ENCODE data around the gene CHTOP.
"Not testable (repeated sequence)": the region's sequence is repeated elsewhere in the genome, so short reads cannot be mapped to it uniquely, and the experiment has no call there.

Gene CHTOP, protein sequence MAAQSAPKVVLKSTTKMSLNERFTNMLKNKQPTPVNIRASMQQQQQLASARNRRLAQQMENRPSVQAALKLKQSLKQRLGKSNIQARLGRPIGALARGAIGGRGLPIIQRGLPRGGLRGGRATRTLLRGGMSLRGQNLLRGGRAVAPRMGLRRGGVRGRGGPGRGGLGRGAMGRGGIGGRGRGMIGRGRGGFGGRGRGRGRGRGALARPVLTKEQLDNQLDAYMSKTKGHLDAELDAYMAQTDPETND

DNA sequence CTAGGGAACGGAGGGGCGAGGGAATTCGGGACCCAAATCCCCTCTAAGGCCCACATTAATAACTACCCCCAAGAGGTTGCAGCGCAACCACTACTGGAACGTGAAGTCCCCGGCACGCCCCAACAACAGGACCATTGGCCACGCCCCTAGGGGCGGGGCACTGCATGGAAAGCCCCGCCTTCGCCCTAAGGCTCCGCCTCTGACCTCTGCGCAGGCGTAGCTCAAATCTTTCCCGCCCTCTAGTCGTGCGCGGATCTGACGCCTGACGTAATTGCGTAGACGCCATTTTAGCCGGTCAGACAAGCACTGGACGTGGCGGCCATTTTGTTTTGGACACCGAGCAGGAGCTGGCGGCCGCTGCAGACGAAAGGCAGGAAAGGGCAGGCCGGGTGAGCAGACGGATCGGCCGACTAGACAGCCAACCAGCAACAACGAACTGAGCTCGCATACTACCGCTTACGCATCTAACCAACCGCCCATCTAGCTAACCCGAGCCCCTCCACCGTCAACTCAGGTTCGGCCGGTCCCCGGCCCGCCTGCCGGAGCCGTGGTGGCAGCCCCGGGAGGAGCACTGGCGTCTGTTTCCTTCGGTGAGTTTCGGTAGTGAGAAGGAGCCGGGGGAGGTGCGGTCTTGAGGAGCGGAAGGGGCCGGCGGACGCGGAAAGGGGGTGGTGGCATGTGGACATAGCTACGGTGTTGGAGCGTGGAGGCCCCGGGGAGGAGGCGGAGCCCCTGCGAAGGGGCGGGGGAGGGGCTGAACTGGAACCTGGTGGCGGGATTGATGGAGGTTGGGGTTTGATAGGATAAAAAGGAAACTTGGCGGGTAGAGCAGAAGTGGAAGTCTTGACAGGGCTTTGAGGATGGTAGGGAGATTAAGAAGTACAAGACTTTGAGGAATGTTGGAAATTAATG is at the start of gene CHTOP:
CHTOP (plus strand) TSS at position 313 of the 912 bp plus-strand sequence. CDS start 2,523 bp downstream, outside the sequence.
- peak; percentile 99 for DNase-seq (ENCODE audit: low spot score)

DNA sequence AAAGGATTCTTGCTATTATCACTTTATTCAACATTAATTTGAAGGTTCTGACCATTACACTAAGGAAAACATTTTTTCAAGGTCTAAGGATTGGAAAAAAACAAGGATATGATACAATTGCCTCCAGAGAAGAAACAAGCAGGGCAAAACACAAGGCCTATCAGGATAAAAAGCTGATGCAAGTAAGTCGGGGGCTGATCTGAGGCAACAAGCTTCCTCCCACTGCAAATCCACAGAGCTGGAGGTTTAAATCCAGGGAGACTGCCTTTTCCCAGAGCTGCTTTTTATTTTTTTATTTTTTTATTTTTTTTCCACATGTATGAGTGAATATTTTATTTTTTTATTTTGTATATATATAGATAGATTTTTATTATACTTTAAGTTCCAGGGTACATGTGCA is 48.9 kb upstream of the CHTOP start:
- DNase-seq (ENCODE audit: low spot score) = no peak

DNA sequence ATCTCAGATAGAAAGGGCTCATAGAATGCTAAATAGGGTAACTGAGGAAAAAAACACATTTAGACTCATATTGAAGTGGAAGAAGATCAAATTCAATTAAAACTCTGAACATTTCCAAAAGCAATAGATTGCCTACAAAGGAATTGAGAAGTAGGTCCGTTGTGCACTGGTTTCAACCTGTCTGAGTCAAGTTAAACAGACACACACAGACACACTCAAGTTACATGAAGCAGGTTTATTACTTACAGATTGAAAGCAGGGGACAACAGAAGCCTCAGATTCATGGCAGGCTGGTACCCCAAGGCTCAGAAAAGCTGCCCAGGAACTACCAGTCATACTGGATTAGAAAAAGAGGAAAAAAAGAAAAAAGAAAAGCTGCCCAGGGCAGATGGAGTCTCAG is 47.5 kb upstream of the CHTOP start:
- DNase-seq (ENCODE audit: low spot score) = no peak

DNA sequence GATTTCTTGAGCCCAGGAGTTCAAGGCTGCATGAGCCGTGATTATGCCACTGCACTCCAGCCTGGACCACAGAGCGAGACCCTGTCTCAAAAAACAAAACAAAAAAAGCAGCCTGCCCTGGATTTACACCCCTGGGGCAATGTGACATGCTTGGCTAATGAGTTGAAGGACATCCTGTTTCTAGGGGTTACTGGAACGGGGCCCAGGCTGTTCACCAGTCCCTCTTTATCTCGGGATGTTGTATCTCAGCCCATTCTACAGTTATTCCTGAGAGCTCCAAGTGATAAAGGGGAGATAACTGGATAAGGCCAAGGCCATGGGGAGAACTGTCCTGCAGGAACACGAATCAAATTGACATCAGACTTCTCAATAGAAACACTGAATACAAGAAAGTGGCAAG is 46.6 kb upstream of the CHTOP start:
- no peak for DNase-seq (ENCODE audit: low spot score)

DNA sequence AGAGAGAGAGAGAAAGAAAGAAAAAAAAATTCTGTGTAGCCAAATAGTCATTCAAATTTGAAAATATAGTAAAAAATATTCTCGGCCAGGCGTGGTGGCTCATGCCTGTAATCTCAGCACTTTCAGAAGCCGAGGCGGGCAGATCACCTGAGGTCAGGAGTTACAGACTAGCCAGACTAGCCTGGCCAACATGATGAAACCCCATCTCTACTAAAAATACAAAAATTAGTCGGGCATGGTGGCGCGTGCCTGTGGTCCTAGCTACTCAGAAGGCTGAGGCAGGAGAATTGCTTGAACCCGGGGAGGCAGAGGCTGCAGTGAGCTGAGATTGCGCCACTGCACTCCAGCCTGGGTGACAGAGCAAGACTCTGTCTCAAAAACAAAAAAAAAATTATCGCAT is 45.8 kb upstream of the CHTOP start:
- not testable (repeated sequence) for DNase-seq (ENCODE audit: low spot score)

DNA sequence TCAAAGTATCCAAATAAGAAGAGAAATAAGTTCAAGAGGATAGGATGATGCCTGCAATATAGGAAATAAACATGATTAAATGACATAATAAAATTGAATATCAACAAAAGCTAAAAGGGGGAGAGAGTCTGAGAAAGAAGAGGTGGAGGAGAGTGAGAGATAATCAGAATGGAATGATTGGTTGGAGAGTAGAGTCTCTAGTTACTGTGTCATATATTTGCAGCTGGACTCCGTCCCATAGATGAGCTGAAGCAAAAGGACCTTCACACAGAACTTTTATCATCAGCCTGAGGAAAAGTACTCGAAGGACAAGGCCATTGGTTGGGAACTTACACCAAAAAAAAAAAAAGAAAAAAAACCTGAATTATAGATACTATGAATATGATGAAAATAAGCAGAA is 45.4 kb upstream of the CHTOP start:
- no peak for DNase-seq (ENCODE audit: low spot score)

DNA sequence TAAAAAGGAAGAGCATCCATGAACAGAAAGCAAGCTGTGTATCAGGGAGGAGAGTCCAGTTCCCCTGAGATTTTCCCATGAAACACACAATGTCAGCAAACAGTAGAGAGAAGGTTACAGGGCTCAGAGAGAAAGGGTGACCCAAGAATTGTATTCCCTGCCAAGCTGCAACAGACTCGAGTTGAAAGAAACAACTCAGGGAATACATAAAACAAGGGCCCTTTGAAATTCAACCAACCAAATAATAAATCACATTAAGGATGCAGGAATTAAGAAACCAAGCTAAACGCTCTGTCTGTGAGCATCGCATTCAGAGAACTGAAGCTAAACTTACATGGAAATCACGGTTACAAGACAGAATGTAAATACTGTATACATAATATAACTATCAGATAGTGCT is 41.1 kb upstream of the CHTOP start:
- DNase-seq (ENCODE audit: low spot score) = peak; percentile 58

DNA sequence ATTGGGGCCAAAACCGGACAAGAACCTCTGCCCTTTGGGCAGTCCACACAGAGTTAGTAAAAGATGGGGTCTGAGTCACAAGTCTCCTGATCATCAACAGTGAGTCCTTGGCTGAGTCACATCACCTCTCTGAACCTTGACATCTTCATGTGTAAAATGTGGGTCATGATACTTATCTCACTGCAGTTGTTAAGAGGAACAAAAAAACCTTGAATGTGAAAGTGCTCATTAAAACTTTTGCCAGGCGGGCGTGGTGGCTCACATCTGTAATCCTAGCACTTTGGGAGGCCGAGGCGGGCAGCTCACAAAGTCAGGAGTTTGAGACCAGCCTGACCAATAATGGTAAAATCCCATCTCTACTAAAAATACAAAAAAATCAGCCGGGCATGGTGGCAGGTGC is 36.7 kb upstream of the CHTOP start:
- no peak for DNase-seq (ENCODE audit: low spot score)

DNA sequence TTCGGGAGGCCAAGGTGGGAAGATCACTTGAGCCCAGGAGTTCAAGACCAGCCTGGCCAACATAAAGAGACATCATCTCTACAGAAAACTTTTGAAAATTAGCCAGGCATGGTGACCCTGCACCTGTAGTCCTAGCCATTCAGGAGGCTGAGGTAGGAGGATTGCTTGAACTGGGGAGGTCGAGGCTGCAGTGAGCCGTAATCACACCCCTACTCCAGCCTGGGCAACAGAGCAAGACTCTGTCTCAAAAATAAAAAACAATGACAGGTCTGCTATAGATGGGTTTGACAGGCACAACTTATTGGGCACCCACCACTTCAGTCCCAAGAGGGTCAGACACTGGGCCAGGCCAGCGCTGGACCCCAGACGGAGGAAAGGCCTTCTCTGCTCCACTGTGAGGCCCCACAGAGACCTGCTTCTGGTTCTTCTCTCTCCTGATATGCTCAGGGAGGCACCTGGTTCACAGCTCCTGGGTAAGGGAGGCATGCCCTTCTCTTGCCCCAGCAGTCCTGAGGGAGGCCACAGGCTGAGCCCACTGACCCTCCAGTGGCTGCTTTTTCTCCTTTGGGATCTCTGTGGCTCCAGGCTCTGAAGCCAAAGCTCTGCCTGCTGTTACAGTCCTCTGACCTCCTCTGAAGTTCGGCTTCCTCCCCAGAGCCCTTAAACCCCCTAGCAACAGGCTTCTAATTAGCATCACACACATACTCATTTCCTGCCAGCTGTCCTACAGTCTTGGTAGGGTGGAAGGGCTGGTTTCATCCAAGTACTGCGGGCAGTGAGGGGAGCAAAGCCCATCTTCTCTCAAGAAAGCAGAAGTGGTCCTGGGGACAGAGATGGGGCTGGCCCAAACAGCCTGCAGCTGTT is 35.3 kb upstream of the CHTOP start:
- no peak for DNase-seq (ENCODE audit: low spot score)

DNA sequence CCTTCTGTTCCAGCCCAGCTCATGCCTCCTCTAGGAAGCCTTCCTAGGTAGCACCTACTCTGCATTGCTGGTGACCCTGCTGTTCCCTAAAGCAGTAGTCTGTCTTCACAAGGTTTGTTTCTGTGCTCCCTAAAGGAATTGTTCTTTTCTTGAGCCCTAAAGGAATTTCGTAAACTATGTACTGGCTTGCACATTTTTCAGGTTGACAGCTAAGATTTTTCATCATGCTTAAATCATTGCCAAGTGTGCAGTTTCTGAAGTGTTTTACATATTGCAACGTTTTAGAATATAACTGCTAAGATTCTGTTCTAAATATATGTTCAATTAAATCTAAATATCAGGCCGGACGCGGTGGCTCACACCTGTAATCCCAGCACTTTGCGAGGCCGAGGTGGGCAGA is 34.0 kb upstream of the CHTOP start:
- DNase-seq (ENCODE audit: low spot score) = no peak

DNA sequence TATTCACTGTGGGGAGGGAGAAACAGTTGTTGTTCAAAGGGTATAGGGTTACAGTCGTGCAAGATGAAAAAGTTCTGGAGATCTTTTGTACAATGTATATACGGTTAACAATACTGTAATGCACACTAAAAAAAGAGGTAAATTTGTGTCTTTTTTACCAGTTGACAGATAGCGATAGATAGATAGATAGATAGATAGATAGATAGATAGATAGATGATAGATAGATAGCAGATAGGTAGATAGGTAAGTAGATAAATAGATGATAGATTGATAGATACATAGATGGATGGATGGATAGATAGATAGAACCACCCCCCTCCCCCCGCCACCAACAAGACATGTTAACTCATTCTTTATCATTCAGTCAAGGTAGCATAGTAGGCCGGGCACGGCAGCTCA is 31.1 kb upstream of the CHTOP start:
- DNase-seq (ENCODE audit: low spot score) = no peak

DNA sequence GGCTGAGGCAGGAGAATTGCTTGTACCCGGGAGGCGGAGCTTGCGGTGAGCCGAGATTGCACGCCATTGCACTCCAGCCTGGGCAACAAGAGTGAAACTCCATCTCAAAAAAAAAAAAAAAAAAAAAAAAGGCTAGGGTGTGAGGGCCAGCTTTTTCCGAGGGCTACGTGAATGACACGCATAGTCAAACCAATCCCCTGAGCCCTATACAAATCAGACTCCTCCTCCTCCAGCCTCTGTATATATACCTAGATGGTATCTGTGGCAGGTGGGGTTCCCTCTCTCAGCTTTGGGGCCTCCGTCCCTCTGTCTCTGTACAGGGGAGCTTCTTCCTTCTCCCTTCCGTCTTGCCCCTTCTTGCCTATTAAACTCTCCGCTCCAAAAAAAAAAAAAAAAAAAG is 27.7 kb upstream of the CHTOP start:
- no peak for DNase-seq (ENCODE audit: low spot score)

DNA sequence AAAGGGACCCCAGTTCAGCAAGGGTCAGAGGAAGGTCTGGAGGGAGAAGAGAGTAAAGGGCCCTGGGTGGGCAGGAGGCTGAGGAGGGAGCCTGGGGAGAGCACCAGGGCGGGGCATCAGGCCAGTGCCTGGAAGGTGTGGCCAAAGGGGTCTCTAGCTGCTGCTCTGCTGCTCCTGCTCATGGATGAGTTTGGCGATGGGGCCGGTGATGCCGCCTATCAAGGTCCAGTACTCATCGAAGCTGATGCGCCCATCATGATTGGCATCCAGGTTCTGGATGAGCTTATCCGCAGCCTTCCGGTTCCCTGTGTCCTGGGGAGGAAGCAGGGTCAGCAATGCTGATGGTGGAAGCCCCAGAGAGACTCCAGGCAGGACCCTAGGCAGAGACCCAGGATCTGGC is 26.5 kb upstream of the CHTOP start:
- DNase-seq (ENCODE audit: low spot score) = no peak

DNA sequence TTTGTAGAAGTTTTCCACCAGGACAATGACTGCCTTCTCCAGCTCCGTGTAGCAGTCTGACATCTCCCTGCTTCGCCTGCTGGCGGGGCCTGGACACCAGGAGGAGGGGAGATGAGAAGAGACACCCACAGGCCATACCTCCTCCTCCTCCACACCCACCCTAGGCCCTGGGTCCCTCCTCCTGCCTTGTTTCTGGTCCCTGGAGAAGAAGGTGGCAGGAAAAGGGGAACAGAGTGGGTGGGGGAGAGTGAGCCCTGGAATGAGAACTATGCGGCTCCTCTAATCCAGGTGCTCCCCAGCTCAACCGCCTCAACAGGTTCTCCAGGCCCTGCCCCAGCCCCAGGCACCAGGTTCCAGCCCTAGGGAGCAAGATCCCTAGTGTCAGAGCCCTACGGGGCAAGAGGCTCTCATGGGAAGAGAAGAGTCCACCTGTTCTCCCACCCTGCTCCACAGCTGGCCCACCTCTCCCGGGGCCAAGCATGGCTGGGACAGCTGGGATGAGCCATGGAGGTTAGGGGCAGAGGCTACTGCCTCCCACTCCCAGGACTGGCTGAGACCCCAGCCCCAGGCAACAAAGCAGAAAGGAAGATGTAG is 25.7 kb upstream of the CHTOP start:
- no peak for DNase-seq (ENCODE audit: low spot score)

DNA sequence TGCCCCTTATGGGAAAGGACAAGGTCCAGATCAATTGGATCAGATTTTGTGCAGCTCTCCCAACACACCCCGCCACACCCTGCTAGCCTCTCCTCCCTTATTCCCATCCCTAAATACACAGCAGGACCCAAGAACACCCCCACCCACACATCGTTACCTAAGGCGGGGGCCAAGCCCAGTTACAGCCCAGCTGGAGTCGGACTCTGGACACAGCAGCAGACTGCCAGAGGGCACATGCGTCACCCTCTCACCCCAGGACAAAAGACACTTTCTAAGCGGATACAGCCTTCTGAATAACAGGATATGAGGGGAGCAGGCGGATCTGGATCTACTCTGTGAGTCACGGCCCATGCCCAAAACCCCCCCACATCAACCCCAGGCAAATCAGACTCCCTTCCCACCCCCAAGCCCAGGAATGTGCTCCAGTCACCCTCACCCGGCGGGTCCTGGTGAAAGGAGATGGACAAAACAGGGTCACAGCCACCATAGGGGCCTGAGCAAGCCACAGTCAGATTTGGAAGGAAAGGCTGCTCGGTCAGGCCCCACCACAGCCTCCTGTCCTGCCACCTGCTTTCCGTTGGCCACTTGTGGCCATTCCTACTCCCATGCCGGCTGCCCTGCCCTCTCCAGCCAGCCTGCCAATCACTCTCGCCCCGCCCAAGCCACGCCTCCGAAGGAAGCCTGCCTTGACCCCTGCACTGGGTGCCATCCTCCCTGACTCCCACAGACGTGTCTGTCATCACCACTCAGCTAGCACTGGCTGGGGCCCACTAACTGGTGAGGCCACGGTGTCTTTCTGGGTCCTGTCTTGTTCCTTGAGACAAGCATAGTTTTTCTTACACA is 24.9 kb upstream of the CHTOP start:
- peak; percentile 82 for DNase-seq (ENCODE audit: low spot score)

DNA sequence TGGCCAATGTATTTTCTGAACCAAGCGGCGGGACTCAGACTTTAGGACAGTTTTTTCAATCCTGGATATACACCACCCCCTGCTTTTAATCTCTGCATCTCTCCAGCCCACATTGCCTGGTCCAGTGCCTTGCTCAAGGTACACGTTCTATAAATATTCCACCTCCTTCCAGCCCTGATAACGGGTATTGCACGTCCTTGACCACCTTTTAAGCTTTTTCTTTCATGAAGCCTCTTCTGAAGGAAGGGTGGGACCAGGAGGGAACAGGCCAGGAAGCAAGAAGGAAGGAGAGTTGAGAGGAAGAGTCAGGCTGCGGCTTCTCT is 24.3 kb upstream of the CHTOP start:
- DNase-seq (ENCODE audit: low spot score) = no peak

DNA sequence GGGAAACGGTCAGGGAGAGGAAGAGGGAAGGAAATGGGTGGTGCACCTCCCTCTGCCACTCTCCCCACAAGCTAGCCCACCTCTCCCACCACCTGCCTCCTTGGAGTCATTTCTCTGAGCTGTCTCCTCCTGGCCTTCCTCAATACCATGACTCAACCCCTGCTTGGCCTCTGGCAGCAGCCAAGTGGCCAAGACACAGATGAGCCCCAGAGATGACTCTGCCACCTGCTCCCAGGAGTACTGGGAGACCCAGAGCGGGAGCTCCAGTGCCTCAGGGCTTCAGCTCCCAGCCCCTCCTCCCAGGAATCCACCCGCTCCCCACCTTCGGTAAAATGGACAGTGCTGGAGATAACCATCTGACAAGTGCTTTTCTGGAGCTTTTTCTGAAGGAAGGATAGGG is 23.5 kb upstream of the CHTOP start:
- DNase-seq (ENCODE audit: low spot score) = no peak

DNA sequence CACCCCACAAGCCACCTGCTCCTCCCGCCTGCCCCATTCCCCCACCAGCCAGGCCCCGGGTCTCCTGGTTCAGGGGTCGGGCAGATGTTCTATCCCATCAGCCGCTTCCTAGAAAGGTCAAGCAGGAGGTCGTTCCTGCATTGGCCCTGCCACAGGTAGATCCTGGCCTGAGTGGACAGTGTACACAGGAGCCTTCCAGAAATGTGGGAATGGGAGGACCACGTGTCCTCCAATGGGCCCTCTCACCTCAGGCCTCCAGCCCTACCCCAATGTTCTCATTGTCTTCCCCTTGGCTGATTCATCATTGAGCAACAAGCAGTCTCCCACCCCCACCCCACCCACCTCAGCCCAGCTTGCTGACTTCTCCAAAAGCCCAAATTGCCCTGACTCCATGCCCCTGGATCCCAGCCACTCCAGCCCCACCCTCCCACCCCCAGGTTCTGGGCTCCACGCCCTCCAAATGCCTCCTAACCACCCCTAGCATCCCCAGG is 23.0 kb upstream of the CHTOP start:
- DNase-seq (ENCODE audit: low spot score) = no peak

DNA sequence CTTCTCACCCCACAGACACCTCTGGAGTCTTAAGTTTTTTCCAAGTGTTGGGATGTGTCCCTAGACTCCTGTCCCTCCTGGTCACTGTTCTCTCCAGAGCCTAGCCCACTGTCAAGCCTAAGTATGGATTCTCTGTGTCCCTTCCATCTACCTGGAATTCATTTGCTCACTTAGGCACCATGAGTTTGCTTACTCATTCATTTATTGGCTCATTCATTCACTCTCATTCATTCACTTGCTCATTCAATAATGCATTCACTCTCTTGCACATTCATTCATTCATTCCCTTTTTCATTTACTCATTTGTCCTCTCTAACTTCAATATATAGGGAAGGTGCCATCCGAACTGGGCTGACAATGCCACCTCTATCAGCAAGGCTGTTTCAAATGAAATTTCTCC is 22.5 kb upstream of the CHTOP start:
- DNase-seq (ENCODE audit: low spot score) = no peak

DNA sequence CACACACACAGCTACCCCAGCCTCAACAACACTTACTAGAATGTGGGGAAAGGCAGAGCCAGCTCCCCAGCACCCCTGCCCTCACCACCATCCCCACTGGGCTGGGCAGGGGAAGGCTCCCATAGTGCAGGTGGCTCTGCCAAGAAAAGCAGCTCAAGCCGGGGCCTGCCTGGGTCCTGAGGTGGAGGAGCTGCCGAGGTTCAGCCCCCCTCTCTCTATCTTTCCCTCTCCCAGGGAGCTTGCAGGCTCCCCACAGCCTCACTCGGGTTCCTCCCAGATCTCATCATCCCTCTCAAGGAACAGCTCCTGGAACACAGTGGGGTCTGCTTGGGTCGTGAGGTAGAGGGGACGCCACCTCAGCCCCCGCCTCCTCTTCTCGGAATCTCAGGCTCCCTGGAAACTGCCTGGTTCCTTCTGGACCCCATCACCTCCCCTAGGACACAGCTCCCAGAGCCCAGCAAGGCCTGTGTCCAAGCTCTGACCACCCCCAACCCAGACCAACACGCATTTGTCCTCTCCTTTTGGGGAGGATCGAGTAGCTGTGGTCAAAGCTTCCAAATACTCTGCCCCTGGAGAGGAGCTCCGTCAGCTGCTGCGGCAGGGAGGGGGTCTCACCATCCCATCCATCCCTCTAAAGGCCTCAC is 21.6 kb upstream of the CHTOP start:
- DNase-seq (ENCODE audit: low spot score) = no peak

Measured in globus pallidus (tissue), 1 donor.